RKO (cell line): ENCODE measurements around the gene WNT6.

Experiments
- DNase-seq: peaks from one replicate; pipeline ENCODE4 v3.0.0-alpha.2; 2016; ENCODE audit warnings: low spot score

Gene WNT6

GRCh38 chr2:218894151-218894879 lies 34.7 kb downstream of the WNT6 start:
- DNase-seq = no peak

GRCh38 chr2:218894880-218895157 lies 35.2 kb downstream of the WNT6 start:
- no peak for DNase-seq

- DNase-seq = no peak
Measured at GRCh38 chr2:218895326-218895725, 35.7 kb downstream of the WNT6 start.

- DNase-seq = no peak
Measured at GRCh38 chr2:218895759-218896500, 36.3 kb downstream of the WNT6 start.

GRCh38 chr2:218896501-218897393 lies 37.1 kb downstream of the WNT6 start:
- DNase-seq = no peak

GRCh38 chr2:218897394-218898108 lies 37.9 kb downstream of the WNT6 start:
- DNase-seq = no peak

GRCh38 chr2:218898109-218898878 lies 38.7 kb downstream of the WNT6 start:
- peak; percentile 44 for DNase-seq

- no peak for DNase-seq
Measured at GRCh38 chr2:218899147-218899546, 39.5 kb downstream of the WNT6 start.

GRCh38 chr2:218902427-218902826 lies 42.8 kb downstream of the WNT6 start:
- DNase-seq = no peak

GRCh38 chr2:218904176-218904575 lies 44.6 kb downstream of the WNT6 start:
- no peak for DNase-seq

GRCh38 chr2:218908721-218909619 lies 49.4 kb downstream of the WNT6 start:
- DNase-seq = peak; percentile 96

- no peak for DNase-seq
Measured at GRCh38 chr2:218910741-218911140, 51.1 kb downstream of the WNT6 start.

- no peak for DNase-seq
Measured at GRCh38 chr2:218920504-218920903, 60.9 kb downstream of the WNT6 start.
